Neural progenitor cell (in vitro differentiated cells): Measurements from ENCODE around the gene PCDHA3. TPM values are rescaled to one million over a fixed set of nuclear protein-coding genes. Genes with fewer than 3 reads are reported as not detected.
"Not testable (repeated sequence)": the region's sequence is repeated elsewhere in the genome, so short reads cannot be mapped to it uniquely, and the experiment has no call there.

Experiments
- DNase-seq: peaks from one replicate; pipeline ENCODE4 v3.0.0-alpha.2; 2016; ENCODE audit warnings: low spot score
- H2AFZ ChIP-seq: fragments of 200-600 bp; sonication (generic); replicated peaks from 2 replicates; pipeline ENCODE4 v1.6.1; 2016; ENCODE audit warnings: antibody characterized with exemption
- H3F3A ChIP-seq: fragments of 200-600 bp; sonication (generic); 2 replicates; pipeline ENCODE4 v1.6.1; 2016; ENCODE audit warnings: antibody characterized with exemption, low read depth
- H3K27ac ChIP-seq: fragments of 200-600 bp; sonication (generic); 2 replicates; pipeline ENCODE4 v1.5.1; 2016; ENCODE audit warnings: mild to moderate bottlenecking
- H3K27me3 ChIP-seq: fragments of 200-600 bp; sonication (generic); 2 replicates; pipeline ENCODE4 v1.6.1; 2016; ENCODE audit warnings: mild to moderate bottlenecking, moderate library complexity
- H3K36me3 ChIP-seq: fragments of 200-600 bp; sonication (generic); 2 replicates; pipeline ENCODE4 v1.5.1; 2016
- H3K4me1 ChIP-seq: fragments of 200-600 bp; sonication (generic); 2 replicates; pipeline ENCODE4 v1.6.1; 2016; ENCODE audit warnings: mixed run types
- H3K4me2 ChIP-seq: fragments of 200-600 bp; sonication (generic); 2 replicates; pipeline ENCODE4 v1.6.1; 2016
- H3K4me3 ChIP-seq: fragments of 200-600 bp; sonication (generic); 2 replicates; pipeline ENCODE4 v1.5.1; 2016
- H3K79me2 ChIP-seq: fragments of 200-600 bp; sonication (generic); 2 replicates; pipeline ENCODE4 v1.6.1; 2016; ENCODE audit warnings: low read depth
- H3K9ac ChIP-seq: fragments of 200-600 bp; sonication (generic); 2 replicates; pipeline ENCODE4 v1.6.1; 2016
- H3K9me3 ChIP-seq: fragments of 200-600 bp; sonication (generic); 2 replicates; pipeline ENCODE4 v1.5.1; 2016; ENCODE audit warnings: low read depth
- H4K20me1 ChIP-seq: fragments of 200-600 bp; sonication (generic); 2 replicates; pipeline ENCODE4 v1.6.1; 2016; ENCODE audit warnings: low read depth
- H3K27ac Mint-ChIP-seq: 3 replicates; pipeline ENCODE4 v1.8.0; 2021; ENCODE audit warnings: mixed read lengths
- H3K27me3 Mint-ChIP-seq: 2 replicates; pipeline ENCODE4 v1.8.0; 2022; ENCODE audit warnings: low read depth, mild to moderate bottlenecking, inconsistent platforms, moderate library complexity, mixed read lengths; ENCODE audit not compliant: insufficient read depth
- H3K36me3 Mint-ChIP-seq: 3 replicates; pipeline ENCODE4 v1.8.0; 2021; ENCODE audit warnings: mixed read lengths
- H3K4me1 Mint-ChIP-seq: 3 replicates; pipeline ENCODE4 v1.8.0; 2021; ENCODE audit warnings: mixed read lengths
- H3K4me3 Mint-ChIP-seq: 3 replicates; pipeline ENCODE4 v1.8.0; 2021; ENCODE audit warnings: mild to moderate bottlenecking, moderate library complexity, mixed read lengths
- H3K9me3 Mint-ChIP-seq: 3 replicates; pipeline ENCODE4 v1.8.0; 2020; ENCODE audit warnings: mixed read lengths
- CTCF ChIP-seq: fragments of 200-600 bp; sonication (generic); IDR thresholded peaks from 2 replicates; pipeline ENCODE4 v1.5.1; 2017; ENCODE audit warnings: antibody characterized with exemption, mild to moderate bottlenecking
- EZH2 ChIP-seq: fragments of 200-600 bp; sonication (generic); IDR thresholded peaks from 2 replicates; pipeline ENCODE4 v1.6.1; 2017; ENCODE audit warnings: antibody characterized with exemption, mild to moderate bottlenecking, moderate library complexity
- EZH2phosphoT487 ChIP-seq: fragments of 200-600 bp; sonication (generic); IDR thresholded peaks from 2 replicates; pipeline ENCODE4 v1.6.1; 2017; ENCODE audit warnings: antibody characterized with exemption
- total RNA-seq: library from RNA; depleted of rRNA; stranded (reverse); fragments of >200 nt; gene quantifications from 2 replicates; pipeline ENCODE4 v1.2.3, GENCODE V29; 2015; ENCODE audit warnings: low replicate concordance

PCDHA3 gene
- total RNA-seq, 1 donor from 2014 or later, result 4.0 TPM

- H3K4me1 ChIP-seq, result no peaks in the 10 kb centered on the region
- H3K36me3 ChIP-seq, result no peaks in the 10 kb centered on the region
- H3F3A ChIP-seq, result no peaks in the 10 kb centered on the region
- H4K20me1 ChIP-seq, result no peaks in the 10 kb centered on the region
- H3K36me3 Mint-ChIP-seq, result no peaks in the 10 kb centered on the region
- DNase-seq, result no peak
- peaks cover 57% of the 10 kb centered on the region for H3K9me3 Mint-ChIP-seq
- no peaks in the 10 kb centered on the region for H3K27me3 ChIP-seq
- no peak overlapping the region for H3K9ac ChIP-seq
- peaks cover 2% of the 10 kb centered on the region for H3K27me3 Mint-ChIP-seq
- no peak overlapping the region for H3K27ac ChIP-seq
- H2AFZ ChIP-seq, result no peak overlapping the region
- H3K9me3 ChIP-seq, result peaks cover 2% of the 10 kb centered on the region
- H3K4me3 ChIP-seq, result no peak overlapping the region
- no peaks in the 10 kb centered on the region for H3K4me1 Mint-ChIP-seq
- H3K4me2 ChIP-seq, result no peak overlapping the region
- no peak overlapping the region for H3K4me3 Mint-ChIP-seq
- H3K27ac Mint-ChIP-seq, result no peak overlapping the region
- TF ChIP-seq CTCF (no peak), EZH2 (no peak), EZH2phosphoT487 (no peak)
- no peaks in the 10 kb centered on the region for H3K79me2 ChIP-seq
Measured at GRCh38 chr5:140780512-140780911, 20.3 kb upstream of the PCDHA3 start.

GRCh38 chr5:140785905-140786686 lies 14.8 kb upstream of the PCDHA3 start, which contains the start of gene PCDHA1:
PCDHA1 (plus strand) TSS chr5:140786140.
- no peak within 1 kb of the TSS for H3K4me3 ChIP-seq
- peaks cover 2% of the 10 kb centered on the region for H3K27me3 Mint-ChIP-seq

GRCh38 chr5:140787422-140787821 lies 13.4 kb upstream of the PCDHA3 start:
- not testable (repeated sequence) for H3K4me3 ChIP-seq

More at GRCh38 chr5:140785905-140786686, 14.8 kb upstream of the PCDHA3 start, which contains the start of gene PCDHA1:
- H3K27ac ChIP-seq, result no peak within 1 kb of the TSS
- no peaks in the 10 kb centered on the region for H3K4me1 ChIP-seq
- peaks cover 7% of the 10 kb centered on the region for H3K9me3 ChIP-seq
- H4K20me1 ChIP-seq, result no peaks in the 10 kb centered on the region
- no peaks in the 10 kb centered on the region for H3K79me2 ChIP-seq
- no peaks in the 10 kb centered on the region for H3K27me3 ChIP-seq
- TF ChIP-seq CTCF, result peak; percentile 37
- no peak for TF ChIP-seq EZH2phosphoT487
- Mint-ChIP-seq H3K4me1 (no peaks in the 10 kb centered on the region), H3K27ac (no peak within 1 kb of the TSS), H3K9me3 (peaks cover 42% of the 10 kb centered on the region), H3K4me3 (no peak within 1 kb of the TSS), H3K36me3 (no peaks in the 10 kb centered on the region)
- H3K36me3 ChIP-seq, result no peaks in the 10 kb centered on the region
- H2AFZ ChIP-seq, result no peak within 1 kb of the TSS
- no peak for DNase-seq
- H3F3A ChIP-seq, result no peaks in the 10 kb centered on the region
- H3K9ac ChIP-seq, result no peak within 1 kb of the TSS
- H3K4me2 ChIP-seq, result no peak within 1 kb of the TSS

GRCh38 chr5:140787849-140788504 lies 12.9 kb upstream of the PCDHA3 start:
- H3K9me3 ChIP-seq, result not testable (repeated sequence)
- peaks cover 45% of the 10 kb centered on the region for H3K9me3 Mint-ChIP-seq

More at GRCh38 chr5:140787422-140787821, 13.4 kb upstream of the PCDHA3 start:
- H3K79me2 ChIP-seq, H3K27ac Mint-ChIP-seq, H3K27ac ChIP-seq, H4K20me1 ChIP-seq, H3K9ac ChIP-seq, DNase-seq, H3K27me3 Mint-ChIP-seq, H3K9me3 ChIP-seq, H3K4me1 ChIP-seq, H3K4me2 ChIP-seq, H3K4me3 Mint-ChIP-seq, H3K36me3 ChIP-seq, H3K36me3 Mint-ChIP-seq, H3K27me3 ChIP-seq, H3K4me1 Mint-ChIP-seq, H2AFZ ChIP-seq, H3F3A ChIP-seq: not testable (repeated sequence)
- H3K9me3 Mint-ChIP-seq, result peaks cover 47% of the 10 kb centered on the region

More at GRCh38 chr5:140787849-140788504, 12.9 kb upstream of the PCDHA3 start:
- H3K4me3 ChIP-seq, H3K36me3 ChIP-seq, DNase-seq, H3F3A ChIP-seq, H3K4me3 Mint-ChIP-seq, H3K4me2 ChIP-seq, H3K27ac ChIP-seq, H4K20me1 ChIP-seq, H3K27me3 ChIP-seq, H3K4me1 ChIP-seq, H3K9ac ChIP-seq, H3K27me3 Mint-ChIP-seq, H3K4me1 Mint-ChIP-seq, H3K27ac Mint-ChIP-seq, H3K79me2 ChIP-seq, H2AFZ ChIP-seq, H3K36me3 Mint-ChIP-seq: not testable (repeated sequence)
